ENCODE results near the gene MYOG. TPM values are rescaled to one million over a fixed set of nuclear protein-coding genes. Genes with fewer than 3 reads are reported as not detected.

MYOG gene
- total RNA-seq, 2 donors from 2014 or later, result not detected

- H3K36me3 ChIP-seq (ENCODE audit: control insufficient read depth, insufficient read depth, low read length), result peaks cover 6% of the 10 kb centered on the region
- peaks cover 15% of the 10 kb centered on the region for H3K9me3 Mint-ChIP-seq
- no peak overlapping the region for H3K9ac ChIP-seq (ENCODE audit: extremely low read depth, low read length, poor library complexity, severe bottlenecking)
- no peak for TF ChIP-seq CTCF (conservative IDR thresholded peaks at IDR 0.05)
- DNase-seq, result no peak
- H3K4me1 ChIP-seq (ENCODE audit: control insufficient read depth, insufficient read depth, low read length), result no peaks in the 10 kb centered on the region
- peaks cover 13% of the 10 kb centered on the region for H3K36me3 Mint-ChIP-seq (ENCODE audit: low read depth)
- H3K27ac Mint-ChIP-seq, result no peak overlapping the region
- no peak overlapping the region for H3K4me3 Mint-ChIP-seq
- peaks cover 17% of the 10 kb centered on the region for H3K9me3 ChIP-seq (ENCODE audit: control insufficient read depth, low read length)
- H3K4me1 Mint-ChIP-seq, result no peaks in the 10 kb centered on the region
- no peak overlapping the region for H3K4me3 ChIP-seq (ENCODE audit: low read length)
- H3K27me3 Mint-ChIP-seq (ENCODE audit: insufficient read depth), result no peaks in the 10 kb centered on the region
- H3K27ac ChIP-seq (ENCODE audit: low read depth, low read length), result no peak overlapping the region
- 88 to 89% methylated on average over 3 to 7 of the region's 7 CpGs for WGBS, 2 experiments (ENCODE audit: insufficient coverage in 1 of 2, insufficient read length in 1 of 2)
- no peaks in the 10 kb centered on the region for H3K27me3 ChIP-seq (ENCODE audit: control insufficient read depth, insufficient read depth, low read length, poor library complexity, severe bottlenecking)
These were observed 20.6 kb downstream of the MYOG start for GRCh38 chr1:203065191-203065590.

GRCh38 chr1:203063287-203063686, 22.5 kb downstream of the MYOG start:
- peaks cover 6% of the 10 kb centered on the region for H3K36me3 ChIP-seq (ENCODE audit: control insufficient read depth, insufficient read depth, low read length)
- H3K4me3 ChIP-seq (ENCODE audit: low read length), result no peak overlapping the region
- no peak overlapping the region for H3K9ac ChIP-seq (ENCODE audit: extremely low read depth, low read length, poor library complexity, severe bottlenecking)
- no peaks in the 10 kb centered on the region for H3K27me3 ChIP-seq (ENCODE audit: control insufficient read depth, insufficient read depth, low read length, poor library complexity, severe bottlenecking)
- Mint-ChIP-seq H3K27me3 (ENCODE audit: insufficient read depth) (no peaks in the 10 kb centered on the region), H3K9me3 (peaks cover 15% of the 10 kb centered on the region), H3K36me3 (ENCODE audit: low read depth) (peaks cover 19% of the 10 kb centered on the region), H3K4me1 (no peaks in the 10 kb centered on the region), H3K27ac (no peak overlapping the region), H3K4me3 (no peak overlapping the region)
- no peak overlapping the region for H3K27ac ChIP-seq (ENCODE audit: low read depth, low read length)
- peaks cover 17% of the 10 kb centered on the region for H3K9me3 ChIP-seq (ENCODE audit: control insufficient read depth, low read length)
- 90 to 95% methylated on average over 3 to 6 of the region's 8 CpGs for WGBS, 2 experiments (ENCODE audit: insufficient coverage in 1 of 2, insufficient read length in 1 of 2)
- DNase-seq, result no peak
- TF ChIP-seq CTCF (conservative IDR thresholded peaks at IDR 0.05), result no peak
- no peaks in the 10 kb centered on the region for H3K4me1 ChIP-seq (ENCODE audit: control insufficient read depth, insufficient read depth, low read length)

- Histone ChIP-seq H3K9ac (ENCODE audit: extremely low read depth, low read length, poor library complexity, severe bottlenecking) (no peak overlapping the region), H3K9me3 (ENCODE audit: control insufficient read depth, low read length) (peaks cover 17% of the 10 kb centered on the region), H3K36me3 (ENCODE audit: control insufficient read depth, insufficient read depth, low read length) (peaks cover 6% of the 10 kb centered on the region), H3K27me3 (ENCODE audit: control insufficient read depth, insufficient read depth, low read length, poor library complexity, severe bottlenecking) (no peaks in the 10 kb centered on the region), H3K27ac (ENCODE audit: low read depth, low read length) (no peak overlapping the region), H3K4me1 (ENCODE audit: control insufficient read depth, insufficient read depth, low read length) (no peaks in the 10 kb centered on the region), H3K4me3 (ENCODE audit: low read length) (no peak overlapping the region)
- TF ChIP-seq CTCF (conservative IDR thresholded peaks at IDR 0.05), result no peak
- Mint-ChIP-seq H3K27me3 (ENCODE audit: insufficient read depth) (peaks cover 2% of the 10 kb centered on the region), H3K4me1 (no peaks in the 10 kb centered on the region), H3K9me3 (peaks cover 15% of the 10 kb centered on the region), H3K4me3 (no peak overlapping the region), H3K27ac (no peak overlapping the region), H3K36me3 (ENCODE audit: low read depth) (peaks cover 19% of the 10 kb centered on the region)
- no peak for DNase-seq
- WGBS, 2 experiments (ENCODE audit: insufficient coverage in 1 of 2, insufficient read length in 1 of 2), result 95 to 96% methylated on average over 11 of the region's 11 CpGs
These were observed 25.7 kb downstream of the MYOG start for GRCh38 chr1:203060115-203060514.

Measured in endodermal cell (in vitro differentiated cells).